HG03354 (cell line): ENCODE data around the gene LZTS3.
"Not testable (repeated sequence)": the region's sequence is repeated elsewhere in the genome, so short reads cannot be mapped to it uniquely, and the experiment has no call there.

Experiments
- ATAC-seq: cut with Tn5 transposase; IDR thresholded peaks from one replicate; pipeline ENCODE4 v1.9.1; 2021; ENCODE audit warnings: mild to moderate bottlenecking; ENCODE audit not compliant: unreplicated experiment, poor library complexity, severe bottlenecking

LZTS3 gene

GRCh38 chr20:3117839-3118379 lies 55.4 kb downstream of the LZTS3 start:
- not testable (repeated sequence) for ATAC-seq

GRCh38 chr20:3116341-3116740 lies 57.0 kb downstream of the LZTS3 start:
- no peak for ATAC-seq

GRCh38 chr20:3115190-3116107 lies 57.9 kb downstream of the LZTS3 start:
- ATAC-seq = no peak
